Measurements from ENCODE around the gene RPL12.

- TF ChIP-seq EZH2 (IDR thresholded peaks at IDR 0.05; ENCODE audit: insufficient read depth, poor library complexity, severe bottlenecking) (no peak), EZH2phosphoT487 (IDR thresholded peaks at IDR 0.05; ENCODE audit: insufficient read depth, low read depth) (no peak)
Measured at GRCh38 chr9:127498298-127498697, 47.1 kb upstream of the RPL12 start.

All from GM23248 (cell line).